BJ (cell line): Measurements from ENCODE around the gene CROT. TPM values are rescaled to one million over a fixed set of nuclear protein-coding genes. Genes with fewer than 3 reads are reported as not detected.

Experiments
- CTCF ChIA-PET: fragments of 350-600 bp; formaldehyde crosslinking; extraction: SDS; loops from one replicate; lab custom pipeline; 2021; ENCODE audit warnings: antibody characterized with exemption, inconsistent platforms; lab: Yijun Ruan, JAX
- POLR2A ChIA-PET: fragments of 300-600 bp; sonication (Branson Sonifier 250); formaldehyde crosslinking; extraction: SDS; loops from one replicate; lab custom pipeline; 2021; ENCODE audit warnings: antibody characterized with exemption; lab: Charles Lee
- DNase-seq: peaks from one replicate; pipeline ENCODE4 v3.0.0-alpha.2; 2011; ENCODE audit warnings: low read depth
- H3K27me3 ChIP-seq: 2 replicates; pipeline ENCODE4 v1.6.0; 2011; ENCODE audit warnings: low read length; ENCODE audit not compliant: control insufficient read depth, insufficient read depth
- H3K36me3 ChIP-seq: 2 replicates; pipeline ENCODE4 v1.5.1; 2011; ENCODE audit warnings: low read length; ENCODE audit not compliant: control insufficient read depth, insufficient read depth
- H3K4me3 ChIP-seq: 2 replicates; pipeline ENCODE4 v1.5.1; 2011; ENCODE audit warnings: low read depth, mild to moderate bottlenecking, control low read depth, low read length
- CTCF ChIP-seq: IDR thresholded peaks from 2 replicates; pipeline ENCODE4 v1.5.1; 2011; ENCODE audit warnings: low read depth, mild to moderate bottlenecking, control low read depth, inconsistent platforms, low read length, moderate library complexity; ENCODE audit not compliant: insufficient read depth
- polyA plus RNA-seq: library from polyadenylated mRNA; depleted of rRNA; stranded (reverse); fragments of >200 nt; gene quantifications from 2 replicates; pipeline ENCODE4 v1.2.3, GENCODE V29; 2011

CROT gene
- polyA plus RNA-seq, 1 experiment, result 4.6 TPM

- no peaks in the 10 kb centered on the region for H3K27me3 ChIP-seq
- POLR2A ChIA-PET, result no interaction called here
- TF ChIP-seq CTCF, result no peak
- no peak for DNase-seq
- H3K4me3 ChIP-seq, result no peak overlapping the region
- no peaks in the 10 kb centered on the region for H3K36me3 ChIP-seq
- CTCF ChIA-PET, result interaction anchor here (6.4 kb wide), 1 partner anchor 12 kb away, joined by 47 read pairs; no protein-coding TSS in a partner anchor
Measured at GRCh38 chr7:87404674-87405073, 59.2 kb downstream of the CROT start.

- TF ChIP-seq CTCF, result no peak
- H3K4me3 ChIP-seq, result no peak overlapping the region
- no peaks in the 10 kb centered on the region for H3K36me3 ChIP-seq
- no peaks in the 10 kb centered on the region for H3K27me3 ChIP-seq
- no peak for DNase-seq
- ChIA-PET POLR2A (no interaction called here), CTCF (interaction anchor here (2.5 kb wide), 1 partner anchor 94 kb away, joined by 10 read pairs; no protein-coding TSS in a partner anchor)
Measured at GRCh38 chr7:87411186-87411585, 65.7 kb downstream of the CROT start.

- ChIA-PET CTCF (interaction anchor here (9.3 kb wide), 1 partner anchor 94 kb away, joined by 356 read pairs; no protein-coding TSS in a partner anchor), POLR2A (no interaction called here)
- no peak for TF ChIP-seq CTCF
- Histone ChIP-seq H3K27me3 (no peaks in the 10 kb centered on the region), H3K4me3 (no peak overlapping the region), H3K36me3 (no peaks in the 10 kb centered on the region)
- no peak for DNase-seq
Measured at GRCh38 chr7:87413029-87413428, 67.6 kb downstream of the CROT start.

GRCh38 chr7:87413951-87414793 is 68.7 kb downstream of the CROT start:
- CTCF ChIA-PET, result interaction anchor here (0.6 to 9.3 kb wide), 5 partner anchors 9 to 106 kb away, joined by 3 to 356 read pairs (median 4); no protein-coding TSS in a partner anchor
- POLR2A ChIA-PET, result no interaction called here
- TF ChIP-seq CTCF, result no peak
- DNase-seq, result peak; percentile 51
- H3K4me3 ChIP-seq, result no peak overlapping the region
- H3K36me3 ChIP-seq, result no peaks in the 10 kb centered on the region
- no peaks in the 10 kb centered on the region for H3K27me3 ChIP-seq

GRCh38 chr7:87414794-87415188 is 69.3 kb downstream of the CROT start:
- Histone ChIP-seq H3K27me3 (no peaks in the 10 kb centered on the region), H3K36me3 (no peaks in the 10 kb centered on the region), H3K4me3 (no peak overlapping the region)
- POLR2A ChIA-PET, result no interaction called here
- no peak for TF ChIP-seq CTCF
- no peak for DNase-seq
- CTCF ChIA-PET, result interaction anchor here (0.8 to 9.3 kb wide), 6 partner anchors 10 to 107 kb away, joined by 3 to 356 read pairs (median 4); no protein-coding TSS in a partner anchor
